ENCODE data around the gene FCHSD2. TPM values are rescaled to one million over a fixed set of nuclear protein-coding genes. Genes with fewer than 3 reads are reported as not detected.
A peak's percentile ranks its signal among the peaks of the same experiment; 100 is the strongest.
"Not testable (repeated sequence)": the region's sequence is repeated elsewhere in the genome, so short reads cannot be mapped to it uniquely, and the experiment has no call there.

The FCHSD2 gene
- total RNA-seq, 1 donor from 2014 or later = 18.9 TPM

DNA sequence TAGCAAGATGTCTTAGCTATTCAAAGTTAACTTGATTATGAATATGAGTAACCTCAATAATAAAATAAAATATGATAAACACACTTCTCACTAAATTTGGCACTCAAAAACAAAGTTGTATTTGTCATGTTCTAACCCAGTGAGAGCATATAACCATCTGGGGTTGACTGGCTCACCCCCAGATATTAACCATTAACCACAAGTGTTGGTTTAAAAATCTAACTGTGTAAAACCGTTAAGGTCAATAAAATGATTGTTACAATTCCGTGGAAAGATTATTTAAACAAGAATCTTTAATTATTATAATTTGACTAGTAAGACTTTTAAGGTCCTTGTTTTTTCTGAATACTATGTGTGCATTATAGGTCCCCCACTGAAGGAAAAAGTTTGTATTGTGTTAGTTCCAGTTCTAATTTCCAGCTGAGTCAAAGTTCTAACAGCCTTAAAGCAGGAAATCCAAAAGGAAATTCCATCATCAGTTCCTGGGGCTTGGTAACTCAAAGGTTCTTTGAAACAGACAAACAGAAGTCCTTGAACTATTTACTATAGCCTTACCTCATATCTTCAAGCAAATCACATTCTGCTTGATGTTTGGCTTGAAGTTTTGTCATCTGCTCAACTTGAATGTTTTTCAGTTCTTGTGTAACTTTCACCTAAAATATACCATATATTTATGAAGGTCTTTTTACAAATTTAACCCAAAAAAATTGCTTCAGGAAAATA, 2.5 kb downstream of the FCHSD2 start:
- H3K27ac ChIP-seq (ENCODE audit: low read depth, low read length) = no peak overlapping the region
- H3K4me1 Mint-ChIP-seq (ENCODE audit: low read depth, unreplicated experiment) = peaks cover 21% of the 10 kb centered on the region
- peak overlapping the region; percentile 97 for H3K4me3 Mint-ChIP-seq (ENCODE audit: unreplicated experiment)
- H3K36me3 Mint-ChIP-seq (ENCODE audit: low read depth, unreplicated experiment) = no peaks in the 10 kb centered on the region
- DNase-seq (ENCODE audit: low read depth) (no peak), FAIRE-seq (no peak)
- H3K36me3 ChIP-seq (ENCODE audit: insufficient read depth, low read length) = no peaks in the 10 kb centered on the region
- H3K9ac ChIP-seq (ENCODE audit: low read length) = peak overlapping the region; percentile 84
- H3K27me3 Mint-ChIP-seq (ENCODE audit: low read depth, unreplicated experiment) = no peaks in the 10 kb centered on the region
- H3K4me3 ChIP-seq (ENCODE audit: insufficient read depth, low read depth, low read length) = peak overlapping the region; percentile 84
- H4K20me1 ChIP-seq (ENCODE audit: insufficient read depth, low read length) = peaks cover 17% of the 10 kb centered on the region
- no peaks in the 10 kb centered on the region for H3K27me3 ChIP-seq (ENCODE audit: insufficient read depth, low read length)
- H3K4me1 ChIP-seq (ENCODE audit: insufficient read depth, low read length) = peaks cover 12% of the 10 kb centered on the region
- H3K27ac Mint-ChIP-seq (ENCODE audit: unreplicated experiment) = no peak overlapping the region
- no peak overlapping the region for H2AFZ ChIP-seq (ENCODE audit: low read depth, low read length)
- H3K79me2 ChIP-seq (ENCODE audit: insufficient read depth, low read length) = peaks cover 52% of the 10 kb centered on the region
- peak overlapping the region; percentile 96 for H3K4me2 ChIP-seq (ENCODE audit: low read length)
- no peaks in the 10 kb centered on the region for H3K9me3 ChIP-seq (ENCODE audit: insufficient read depth, low read depth, low read length)
- TF ChIP-seq, protein P1, sequence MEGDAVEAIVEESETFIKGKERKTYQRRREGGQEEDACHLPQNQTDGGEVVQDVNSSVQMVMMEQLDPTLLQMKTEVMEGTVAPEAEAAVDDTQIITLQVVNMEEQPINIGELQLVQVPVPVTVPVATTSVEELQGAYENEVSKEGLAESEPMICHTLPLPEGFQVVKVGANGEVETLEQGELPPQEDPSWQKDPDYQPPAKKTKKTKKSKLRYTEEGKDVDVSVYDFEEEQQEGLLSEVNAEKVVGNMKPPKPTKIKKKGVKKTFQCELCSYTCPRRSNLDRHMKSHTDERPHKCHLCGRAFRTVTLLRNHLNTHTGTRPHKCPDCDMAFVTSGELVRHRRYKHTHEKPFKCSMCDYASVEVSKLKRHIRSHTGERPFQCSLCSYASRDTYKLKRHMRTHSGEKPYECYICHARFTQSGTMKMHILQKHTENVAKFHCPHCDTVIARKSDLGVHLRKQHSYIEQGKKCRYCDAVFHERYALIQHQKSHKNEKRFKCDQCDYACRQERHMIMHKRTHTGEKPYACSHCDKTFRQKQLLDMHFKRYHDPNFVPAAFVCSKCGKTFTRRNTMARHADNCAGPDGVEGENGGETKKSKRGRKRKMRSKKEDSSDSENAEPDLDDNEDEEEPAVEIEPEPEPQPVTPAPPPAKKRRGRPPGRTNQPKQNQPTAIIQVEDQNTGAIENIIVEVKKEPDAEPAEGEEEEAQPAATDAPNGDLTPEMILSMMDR (IDR thresholded peaks at IDR 0.05; ENCODE audit: insufficient read depth, low read depth, low read length) = no peak
- TF ChIP-seq EZH2 (IDR thresholded peaks at IDR 0.05; ENCODE audit: insufficient read depth, low read length) = no peak
- no peaks in the 10 kb centered on the region for H3K9me3 Mint-ChIP-seq (ENCODE audit: unreplicated experiment)

DNA sequence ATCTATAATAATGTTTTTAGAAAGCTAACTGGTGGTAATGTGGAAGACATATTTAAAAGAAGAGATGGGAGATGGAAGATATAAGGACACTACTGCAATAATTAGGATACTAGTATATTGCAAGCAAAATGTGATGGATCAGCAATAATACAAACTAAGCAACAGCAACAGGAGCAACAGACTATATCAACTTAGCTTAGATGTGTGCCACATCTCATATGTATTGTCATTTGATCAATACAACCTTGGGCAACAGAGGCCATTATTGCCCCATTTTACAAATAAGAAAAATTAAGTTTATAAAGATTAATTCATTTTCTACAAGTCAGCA, 4.2 kb downstream of the FCHSD2 start:
- Histone ChIP-seq H3K27me3 (ENCODE audit: insufficient read depth, low read length) (no peaks in the 10 kb centered on the region), H3K9me3 (ENCODE audit: insufficient read depth, low read depth, low read length) (no peaks in the 10 kb centered on the region), H3K4me2 (ENCODE audit: low read length) (no peak overlapping the region), H3K36me3 (ENCODE audit: insufficient read depth, low read length) (no peaks in the 10 kb centered on the region), H3K4me1 (ENCODE audit: insufficient read depth, low read length) (peaks cover 8% of the 10 kb centered on the region), H3K4me3 (ENCODE audit: insufficient read depth, low read depth, low read length) (no peak overlapping the region), H3K9ac (ENCODE audit: low read length) (no peak overlapping the region), H4K20me1 (ENCODE audit: insufficient read depth, low read length) (peaks cover 20% of the 10 kb centered on the region), H3K79me2 (ENCODE audit: insufficient read depth, low read length) (peaks cover 54% of the 10 kb centered on the region), H2AFZ (ENCODE audit: low read depth, low read length) (no peak overlapping the region), H3K27ac (ENCODE audit: low read depth, low read length) (no peak overlapping the region)
- TF ChIP-seq, protein P1 (IDR thresholded peaks at IDR 0.05; ENCODE audit: insufficient read depth, low read depth, low read length) = no peak
- no peak for TF ChIP-seq EZH2 (IDR thresholded peaks at IDR 0.05; ENCODE audit: insufficient read depth, low read length)
- Mint-ChIP-seq H3K36me3 (ENCODE audit: low read depth, unreplicated experiment) (no peaks in the 10 kb centered on the region), H3K9me3 (ENCODE audit: unreplicated experiment) (no peaks in the 10 kb centered on the region), H3K27me3 (ENCODE audit: low read depth, unreplicated experiment) (no peaks in the 10 kb centered on the region), H3K4me1 (ENCODE audit: low read depth, unreplicated experiment) (peaks cover 18% of the 10 kb centered on the region), H3K27ac (ENCODE audit: unreplicated experiment) (no peak overlapping the region), H3K4me3 (ENCODE audit: unreplicated experiment) (no peak overlapping the region)
- FAIRE-seq (no peak), DNase-seq (ENCODE audit: low read depth) (no peak)

DNA sequence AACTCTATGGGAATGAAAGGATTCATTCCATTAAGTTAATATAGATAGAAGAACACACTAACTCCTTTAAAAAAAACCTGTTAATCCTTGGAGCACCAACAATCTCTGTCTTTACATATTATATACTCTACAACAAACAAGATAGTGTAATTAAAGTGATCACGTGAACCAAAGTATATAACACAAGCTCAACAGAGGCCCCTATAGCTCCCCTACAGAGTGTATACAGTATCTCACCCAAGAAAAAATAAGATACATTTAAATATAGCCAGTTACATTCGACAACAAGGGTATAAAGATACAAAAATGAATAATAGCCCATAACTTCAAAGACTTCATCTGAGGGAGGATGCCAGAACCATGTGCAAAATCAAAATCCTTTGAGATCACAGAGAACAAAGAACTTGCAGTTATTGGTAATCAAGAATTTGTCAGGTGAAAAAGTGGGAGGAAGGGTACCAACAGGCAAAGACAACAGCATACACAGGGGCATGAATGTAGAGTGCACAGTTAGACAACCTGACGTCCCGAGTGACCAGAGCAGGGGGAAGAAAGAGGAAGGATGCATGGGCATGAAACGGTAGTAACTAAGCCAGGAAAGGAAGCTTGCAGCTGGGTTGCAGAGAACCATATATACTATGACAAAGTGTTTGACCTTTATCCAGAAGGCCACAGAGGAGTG, 4.7 kb downstream of the FCHSD2 start:
- H3K36me3 Mint-ChIP-seq (ENCODE audit: low read depth, unreplicated experiment) = no peaks in the 10 kb centered on the region
- Histone ChIP-seq H4K20me1 (ENCODE audit: insufficient read depth, low read length) (peaks cover 22% of the 10 kb centered on the region), H3K36me3 (ENCODE audit: insufficient read depth, low read length) (no peaks in the 10 kb centered on the region), H3K4me1 (ENCODE audit: insufficient read depth, low read length) (peaks cover 7% of the 10 kb centered on the region), H3K4me2 (ENCODE audit: low read length) (no peak overlapping the region), H3K4me3 (ENCODE audit: insufficient read depth, low read depth, low read length) (no peak overlapping the region), H2AFZ (ENCODE audit: low read depth, low read length) (no peak overlapping the region), H3K9ac (ENCODE audit: low read length) (no peak overlapping the region), H3K27me3 (ENCODE audit: insufficient read depth, low read length) (no peaks in the 10 kb centered on the region), H3K27ac (ENCODE audit: low read depth, low read length) (no peak overlapping the region), H3K79me2 (ENCODE audit: insufficient read depth, low read length) (peaks cover 58% of the 10 kb centered on the region), H3K9me3 (ENCODE audit: insufficient read depth, low read depth, low read length) (no peaks in the 10 kb centered on the region)
- H3K27ac Mint-ChIP-seq (ENCODE audit: unreplicated experiment) = no peak overlapping the region
- FAIRE-seq = no peak
- H3K9me3 Mint-ChIP-seq (ENCODE audit: unreplicated experiment) = no peaks in the 10 kb centered on the region
- no peaks in the 10 kb centered on the region for H3K27me3 Mint-ChIP-seq (ENCODE audit: low read depth, unreplicated experiment)
- peaks cover 15% of the 10 kb centered on the region for H3K4me1 Mint-ChIP-seq (ENCODE audit: low read depth, unreplicated experiment)
- no peak for DNase-seq (ENCODE audit: low read depth)
- TF ChIP-seq, protein P1 (IDR thresholded peaks at IDR 0.05; ENCODE audit: insufficient read depth, low read depth, low read length) = peak; percentile 4
- no peak for TF ChIP-seq EZH2 (IDR thresholded peaks at IDR 0.05; ENCODE audit: insufficient read depth, low read length)
- no peak overlapping the region for H3K4me3 Mint-ChIP-seq (ENCODE audit: unreplicated experiment)

DNA sequence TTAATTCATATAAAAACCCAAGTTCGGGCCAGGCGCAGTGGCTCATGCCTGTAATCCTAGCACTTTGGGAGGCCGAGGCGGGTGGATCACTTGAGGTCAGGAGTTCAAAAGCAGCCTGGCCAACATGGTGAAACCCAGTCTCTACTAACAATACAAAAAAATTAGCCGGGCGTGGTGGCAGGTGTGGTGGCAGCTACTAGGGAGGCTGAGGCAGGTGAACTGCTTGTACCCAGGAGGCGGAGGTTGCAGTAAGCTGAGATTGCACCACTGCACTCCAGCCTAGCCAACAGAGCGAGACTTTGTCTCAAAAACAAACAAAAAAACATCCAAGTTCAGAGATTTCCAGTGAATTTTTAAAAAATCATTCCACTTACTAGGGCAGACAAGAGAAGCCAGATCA, 5.4 kb downstream of the FCHSD2 start:
- H3K36me3 Mint-ChIP-seq (ENCODE audit: low read depth, unreplicated experiment); FAIRE-seq; H3K27me3 ChIP-seq (ENCODE audit: insufficient read depth, low read length); H3K36me3 ChIP-seq (ENCODE audit: insufficient read depth, low read length); H3K4me3 Mint-ChIP-seq (ENCODE audit: unreplicated experiment); H2AFZ ChIP-seq (ENCODE audit: low read depth, low read length); H3K27me3 Mint-ChIP-seq (ENCODE audit: low read depth, unreplicated experiment); H3K4me3 ChIP-seq (ENCODE audit: insufficient read depth, low read depth, low read length); H3K4me1 ChIP-seq (ENCODE audit: insufficient read depth, low read length); H3K9me3 Mint-ChIP-seq (ENCODE audit: unreplicated experiment); H3K4me2 ChIP-seq (ENCODE audit: low read length); H3K9me3 ChIP-seq (ENCODE audit: insufficient read depth, low read depth, low read length); H3K27ac Mint-ChIP-seq (ENCODE audit: unreplicated experiment); DNase-seq (ENCODE audit: low read depth); H3K9ac ChIP-seq (ENCODE audit: low read length); H3K27ac ChIP-seq (ENCODE audit: low read depth, low read length): not testable (repeated sequence)
- H3K4me1 Mint-ChIP-seq (ENCODE audit: low read depth, unreplicated experiment) = peaks cover 15% of the 10 kb centered on the region
- H3K79me2 ChIP-seq (ENCODE audit: insufficient read depth, low read length) = peaks cover 58% of the 10 kb centered on the region
- peaks cover 28% of the 10 kb centered on the region for H4K20me1 ChIP-seq (ENCODE audit: insufficient read depth, low read length)

All from astrocyte (in vitro differentiated cells and primary cell).